H9 (cell line): ENCODE results near the gene BAIAP2L1. TPM values are rescaled to one million over a fixed set of nuclear protein-coding genes. Genes with fewer than 3 reads are reported as not detected.
A peak's percentile ranks its signal among the peaks of the same experiment; 100 is the strongest.

Source experiments
- DNase-seq: peaks from one replicate; pipeline ENCODE4 v3.0.0-alpha.2; 2017
- H2AFZ ChIP-seq: one replicate; pipeline ENCODE4 v1.6.1; 2013; ENCODE audit warnings: mild to moderate bottlenecking, low read length, control low read depth, moderate library complexity
- H2AK5ac ChIP-seq: 2 replicates; pipeline ENCODE4 v1.6.1; 2013; ENCODE audit warnings: low read length, control low read depth, mixed read lengths; ENCODE audit not compliant: insufficient read length
- H2BK120ac ChIP-seq: one replicate; pipeline ENCODE4 v1.6.1; 2013; ENCODE audit warnings: low read depth, mild to moderate bottlenecking, low read length, control low read depth, inconsistent platforms; ENCODE audit not compliant: poor library complexity, severe bottlenecking
- H2BK12ac ChIP-seq: 2 replicates; pipeline ENCODE4 v1.6.1; 2013; ENCODE audit warnings: low read length, control low read depth, mixed read lengths, low read depth; ENCODE audit not compliant: insufficient read length
- H2BK15ac ChIP-seq: 2 replicates; pipeline ENCODE4 v1.6.1; 2013; ENCODE audit warnings: low read depth, low read length, control low read depth
- H2BK20ac ChIP-seq: one replicate; pipeline ENCODE4 v1.6.1; 2013; ENCODE audit warnings: low read depth, mild to moderate bottlenecking, low read length, control low read depth, inconsistent platforms; ENCODE audit not compliant: poor library complexity, severe bottlenecking
- H2BK5ac ChIP-seq: 2 replicates; pipeline ENCODE4 v1.6.1; 2013; ENCODE audit warnings: low read length, control low read depth, mixed read lengths; ENCODE audit not compliant: insufficient read length
- H3K14ac ChIP-seq: 2 replicates; pipeline ENCODE4 v1.6.1; 2013; ENCODE audit warnings: low read length, control low read depth; ENCODE audit not compliant: insufficient read depth
- H3K18ac ChIP-seq: 2 replicates; pipeline ENCODE4 v1.6.1; 2013; ENCODE audit warnings: low read depth, mild to moderate bottlenecking, mixed read lengths, low read length, control low read depth; ENCODE audit not compliant: insufficient read length
- H3K23ac ChIP-seq: 2 replicates; pipeline ENCODE4 v1.6.1; 2013; ENCODE audit warnings: low read length, control low read depth, mixed read lengths, low read depth; ENCODE audit not compliant: insufficient read length
- H3K23me2 ChIP-seq: 2 replicates; pipeline ENCODE4 v1.6.1; 2013; ENCODE audit warnings: low read depth, mild to moderate bottlenecking, mixed read lengths, low read length, control low read depth; ENCODE audit not compliant: insufficient read length, poor library complexity, severe bottlenecking
- H3K27ac ChIP-seq: 2 replicates; pipeline ENCODE4 v1.5.1; 2013; ENCODE audit warnings: low read length, control low read depth, mixed read lengths, low read depth; ENCODE audit not compliant: insufficient read length
- H3K27me3 ChIP-seq: 2 replicates; pipeline ENCODE4 v1.6.1; 2013; ENCODE audit warnings: low read length, control low read depth, inconsistent platforms; ENCODE audit not compliant: insufficient read depth
- H3K4ac ChIP-seq: 2 replicates; pipeline ENCODE4 v1.6.1; 2013; ENCODE audit warnings: low read depth, mild to moderate bottlenecking, control low read depth, inconsistent platforms, low read length, moderate library complexity
- H3K4me1 ChIP-seq: 2 replicates; pipeline ENCODE4 v1.6.1; 2013; ENCODE audit warnings: low read length, control low read depth, inconsistent platforms; ENCODE audit not compliant: insufficient read depth
- H3K4me2 ChIP-seq: 2 replicates; pipeline ENCODE4 v1.6.1; 2013; ENCODE audit warnings: low read length, control low read depth, mixed read lengths; ENCODE audit not compliant: insufficient read length, insufficient read depth
- H3K56ac ChIP-seq: 2 replicates; pipeline ENCODE4 v1.6.1; 2013; ENCODE audit warnings: low read depth, mild to moderate bottlenecking, mixed read lengths, low read length, control low read depth; ENCODE audit not compliant: insufficient read length
- H3K79me1 ChIP-seq: 2 replicates; pipeline ENCODE4 v1.6.1; 2013; ENCODE audit warnings: low read depth, mild to moderate bottlenecking, moderate library complexity, low read length, control low read depth, inconsistent platforms; ENCODE audit not compliant: insufficient read depth, poor library complexity, severe bottlenecking
- H3K79me2 ChIP-seq: 2 replicates; pipeline ENCODE4 v1.6.1; 2013; ENCODE audit warnings: low read length, control low read depth, inconsistent platforms; ENCODE audit not compliant: insufficient read depth
- H3K9ac ChIP-seq: 2 replicates; pipeline ENCODE4 v1.6.1; 2013; ENCODE audit warnings: low read length, control low read depth, mixed read lengths; ENCODE audit not compliant: insufficient read length; ENCODE audit errors: extremely low read depth
- H3K9me3 ChIP-seq: one replicate; pipeline ENCODE4 v1.6.1; 2013; ENCODE audit warnings: low read depth, low read length, inconsistent platforms; ENCODE audit not compliant: control insufficient read depth
- H3T11ph ChIP-seq: one replicate; pipeline ENCODE4 v1.6.1; 2013; ENCODE audit warnings: mild to moderate bottlenecking, low read length, control low read depth, inconsistent platforms
- H4K20me1 ChIP-seq: one replicate; pipeline ENCODE4 v1.6.1; 2013; ENCODE audit not compliant: control insufficient read depth, insufficient read length, insufficient read depth
- H4K5ac ChIP-seq: 2 replicates; pipeline ENCODE4 v1.6.1; 2013; ENCODE audit warnings: low read depth, mild to moderate bottlenecking, mixed read lengths, low read length, control low read depth; ENCODE audit not compliant: insufficient read length
- H4K8ac ChIP-seq: replicated peaks from 2 replicates; pipeline ENCODE4 v1.6.1; 2013; ENCODE audit warnings: low read length, control low read depth, mixed read lengths, low read depth; ENCODE audit not compliant: insufficient read length
- H4K91ac ChIP-seq: 2 replicates; pipeline ENCODE4 v1.6.1; 2013; ENCODE audit warnings: low read depth, mild to moderate bottlenecking, moderate library complexity, mixed read lengths, low read length, control low read depth; ENCODE audit not compliant: insufficient read length
- H3K27ac Mint-ChIP-seq, 3 experiments: 2 replicates in 2 of 3; 3 replicates in 1 of 3; pipeline ENCODE4 v1.8.0; 2020 to 2021; ENCODE audit warnings: mixed read lengths in 3 of 3, mild to moderate bottlenecking in 1 of 3, moderate library complexity in 1 of 3
- H3K27me3 Mint-ChIP-seq: 2 replicates; pipeline ENCODE4 v1.8.0; 2021; ENCODE audit warnings: low read depth, mild to moderate bottlenecking, moderate library complexity, mixed read lengths
- H3K36me3 Mint-ChIP-seq, 3 experiments: 2 replicates in 2 of 3; 3 replicates in 1 of 3; pipeline ENCODE4 v1.8.0; 2020 to 2021; ENCODE audit warnings: low read depth in 3 of 3, mixed read lengths in 3 of 3; ENCODE audit not compliant: insufficient read depth in 1 of 3
- H3K4me1 Mint-ChIP-seq, 2 experiments: 2 replicates each; pipeline ENCODE4 v1.8.0; 2020; ENCODE audit warnings: mixed read lengths in 2 of 2
- H3K4me3 Mint-ChIP-seq, 2 experiments: 2 replicates in 1 of 2; 3 replicates in 1 of 2; pipeline ENCODE4 v1.8.0; 2020 to 2021; ENCODE audit warnings: mild to moderate bottlenecking in 2 of 2, mixed read lengths in 2 of 2, moderate library complexity in 1 of 2
- H3K9me3 Mint-ChIP-seq, 2 experiments: 2 replicates in 1 of 2; 3 replicates in 1 of 2; pipeline ENCODE4 v1.8.0; 2020; ENCODE audit warnings: mild to moderate bottlenecking in 2 of 2, mixed read lengths in 2 of 2, moderate library complexity in 1 of 2
- WGBS: extraction: QIAGEN DNeasy Blood & Tissue Kit; methylation state at CpG from one replicate; pipeline ENCODE4 v1.1.7; 2013; ENCODE audit warnings: missing lambda C conversion rate, low lambda C conversion rate, mixed read lengths; ENCODE audit not compliant: insufficient read length; ENCODE audit errors: extremely low coverage; 5-methylcytosine and 5-hydroxymethylcytosine counted together
- total RNA-seq: library from RNA; stranded (reverse); gene quantifications from 2 replicates; pipeline ENCODE4 v1.2.1, GENCODE V29; 2021
- TF ChIP-seq, protein P1 (sequence below): fragments of 200-600 bp; sonication (generic); conservative IDR thresholded peaks from 3 replicates; pipeline ENCODE4 v1.8.0; 2021; ENCODE audit warnings: antibody characterized with exemption, mild to moderate bottlenecking

The BAIAP2L1 gene
- total RNA-seq, 1 experiment from 2014 or later = 25.9 TPM

DNA sequence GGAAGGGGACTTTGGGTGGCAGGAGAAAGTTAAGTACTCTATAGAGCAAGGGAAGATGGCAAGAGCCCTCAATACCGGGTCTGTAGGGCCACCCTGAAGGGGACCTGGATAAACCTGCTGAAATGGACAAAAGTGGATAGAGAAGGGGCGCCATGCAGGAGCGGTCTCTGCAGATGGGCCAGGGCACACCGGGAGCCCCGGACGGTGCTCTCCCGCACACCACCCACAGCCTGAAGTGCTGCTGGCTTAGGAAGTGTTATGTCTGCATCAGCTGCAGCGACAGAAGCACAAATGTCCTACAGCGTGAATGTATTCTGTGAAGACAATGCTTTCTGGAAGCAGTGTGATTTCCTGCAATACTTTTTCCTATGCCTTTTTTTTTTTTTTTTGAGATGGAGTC lies 81.7 kb downstream of the BAIAP2L1 start:
- Histone ChIP-seq H2BK20ac (no peak overlapping the region), H3T11ph (no peak overlapping the region), H3K23ac (no peak overlapping the region), H3K9me3 (no peaks in the 10 kb centered on the region), H4K20me1 (no peaks in the 10 kb centered on the region), H2AK5ac (no peak overlapping the region), H3K4me2 (no peak overlapping the region), H4K91ac (no peak overlapping the region), H3K14ac (no peak overlapping the region), H3K27me3 (no peaks in the 10 kb centered on the region), H2BK5ac (no peak overlapping the region), H2BK12ac (no peak overlapping the region), H3K4me1 (no peaks in the 10 kb centered on the region), H2BK120ac (no peak overlapping the region), H3K9ac (no peak overlapping the region), H2AFZ (no peak overlapping the region), H3K27ac (no peak overlapping the region), H3K18ac (no peak overlapping the region), H3K79me2 (0 out of 2 replicates have a peak, but pooled peaks cover 1% of the 10 kb centered on the region), H3K56ac (no peak overlapping the region), H3K23me2 (no peaks in the 10 kb centered on the region), H2BK15ac (no peak overlapping the region), H3K79me1 (peaks cover 3% of the 10 kb centered on the region), H3K4ac (no peak overlapping the region), H4K5ac (no peak overlapping the region), H4K8ac (no peak overlapping the region)
- no CpG with 5 or more reads among the region's 9 CpGs for WGBS
- Mint-ChIP-seq H3K27ac (peak overlapping the region in 1 of 3 experiments; percentile 79; a peak in 2 of 7 replicates), H3K36me3 (peaks cover 32 to 44% (median 41%) of the 10 kb centered on the region in 3 experiments), H3K27me3 (no peaks in the 10 kb centered on the region), H3K9me3 (peaks cover 20% of the 10 kb centered on the region in 2 experiments), H3K4me1 (peaks cover 23 to 24% of the 10 kb centered on the region in 2 experiments), H3K4me3 (no peak overlapping the region)
- DNase-seq = no peak
- TF ChIP-seq, protein P1, sequence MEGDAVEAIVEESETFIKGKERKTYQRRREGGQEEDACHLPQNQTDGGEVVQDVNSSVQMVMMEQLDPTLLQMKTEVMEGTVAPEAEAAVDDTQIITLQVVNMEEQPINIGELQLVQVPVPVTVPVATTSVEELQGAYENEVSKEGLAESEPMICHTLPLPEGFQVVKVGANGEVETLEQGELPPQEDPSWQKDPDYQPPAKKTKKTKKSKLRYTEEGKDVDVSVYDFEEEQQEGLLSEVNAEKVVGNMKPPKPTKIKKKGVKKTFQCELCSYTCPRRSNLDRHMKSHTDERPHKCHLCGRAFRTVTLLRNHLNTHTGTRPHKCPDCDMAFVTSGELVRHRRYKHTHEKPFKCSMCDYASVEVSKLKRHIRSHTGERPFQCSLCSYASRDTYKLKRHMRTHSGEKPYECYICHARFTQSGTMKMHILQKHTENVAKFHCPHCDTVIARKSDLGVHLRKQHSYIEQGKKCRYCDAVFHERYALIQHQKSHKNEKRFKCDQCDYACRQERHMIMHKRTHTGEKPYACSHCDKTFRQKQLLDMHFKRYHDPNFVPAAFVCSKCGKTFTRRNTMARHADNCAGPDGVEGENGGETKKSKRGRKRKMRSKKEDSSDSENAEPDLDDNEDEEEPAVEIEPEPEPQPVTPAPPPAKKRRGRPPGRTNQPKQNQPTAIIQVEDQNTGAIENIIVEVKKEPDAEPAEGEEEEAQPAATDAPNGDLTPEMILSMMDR = no peak
